ENCODE measurements around the gene NCOR1.
"Not testable (repeated sequence)": the region's sequence is repeated elsewhere in the genome, so short reads cannot be mapped to it uniquely, and the experiment has no call there.

Gene NCOR1

GRCh38 chr17:16141685-16142084 lies 73.6 kb downstream of the NCOR1 start:
- Histone ChIP-seq H3K9ac (ENCODE audit: low read depth, low read length) (no peak overlapping the region), H3K36me3 (ENCODE audit: insufficient read depth, low read length) (peaks cover 49% of the 10 kb centered on the region), H3K27me3 (ENCODE audit: control insufficient read depth, insufficient read depth, low read length) (no peaks in the 10 kb centered on the region), H3K4me1 (ENCODE audit: control insufficient read depth, insufficient read depth, low read length) (no peaks in the 10 kb centered on the region), H3K4me3 (ENCODE audit: low read length) (no peak overlapping the region), H3K9me3 (replicated peaks; ENCODE audit: low read length) (no peaks in the 10 kb centered on the region), H3K4me2 (ENCODE audit: low read length) (no peak overlapping the region)

GRCh38 chr17:16140854-16141253 lies 74.5 kb downstream of the NCOR1 start:
- H3K4me2 ChIP-seq (ENCODE audit: low read length): no peak overlapping the region
- no peaks in the 10 kb centered on the region for H3K4me1 ChIP-seq (ENCODE audit: control insufficient read depth, insufficient read depth, low read length)
- no peaks in the 10 kb centered on the region for H3K27me3 ChIP-seq (ENCODE audit: control insufficient read depth, insufficient read depth, low read length)
- H3K4me3 ChIP-seq (ENCODE audit: low read length): no peak overlapping the region
- no peak overlapping the region for H3K9ac ChIP-seq (ENCODE audit: low read depth, low read length)
- no peaks in the 10 kb centered on the region for H3K9me3 ChIP-seq (replicated peaks; ENCODE audit: low read length)
- peaks cover 50% of the 10 kb centered on the region for H3K36me3 ChIP-seq (ENCODE audit: insufficient read depth, low read length)

DNA sequence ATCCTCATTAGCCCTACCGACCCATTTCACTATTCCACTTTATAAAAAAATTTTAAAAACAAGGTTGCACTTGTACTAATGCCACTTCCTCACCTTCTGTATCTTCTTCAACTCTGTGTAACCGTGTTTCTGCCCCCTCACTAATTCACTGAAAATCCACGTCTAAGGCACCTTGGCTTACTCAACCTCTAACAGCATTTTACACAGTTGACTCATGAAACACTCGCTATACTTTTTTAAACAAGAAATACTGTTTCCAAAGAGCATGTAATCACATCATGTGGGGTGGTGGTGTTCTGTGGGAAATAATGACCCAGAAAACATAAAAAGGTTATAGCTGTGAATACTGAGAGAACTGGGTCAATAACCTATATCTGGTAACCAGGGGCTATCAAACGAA lies 79.9 kb downstream of the NCOR1 start:
- Histone ChIP-seq H3K9ac (ENCODE audit: low read depth, low read length) (no peak overlapping the region), H3K36me3 (ENCODE audit: insufficient read depth, low read length) (peaks cover 48% of the 10 kb centered on the region), H3K9me3 (replicated peaks; ENCODE audit: low read length) (no peaks in the 10 kb centered on the region), H3K4me2 (ENCODE audit: low read length) (no peak overlapping the region), H3K4me3 (ENCODE audit: low read length) (no peak overlapping the region), H3K27me3 (ENCODE audit: control insufficient read depth, insufficient read depth, low read length) (no peaks in the 10 kb centered on the region), H3K4me1 (ENCODE audit: control insufficient read depth, insufficient read depth, low read length) (peaks cover 3% of the 10 kb centered on the region)

DNA sequence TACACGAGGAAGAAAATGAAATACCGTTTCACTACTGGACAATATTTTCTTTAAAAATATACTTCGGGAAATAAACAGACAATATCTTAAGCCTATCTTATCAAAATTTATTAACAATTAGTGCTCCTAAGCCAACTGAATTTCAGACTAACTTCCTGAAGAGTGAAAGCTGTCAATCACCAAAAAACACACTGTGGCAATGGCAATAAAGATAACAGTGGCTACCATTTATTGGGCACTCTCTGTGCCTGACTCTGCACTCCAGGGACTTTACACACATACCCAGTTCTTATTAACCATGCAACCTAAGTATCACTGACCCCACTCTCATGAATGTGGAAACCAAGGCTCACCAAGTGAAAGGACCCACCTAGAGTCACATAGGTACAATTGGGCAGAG lies 83.7 kb downstream of the NCOR1 start:
- no peaks in the 10 kb centered on the region for H3K27me3 ChIP-seq (ENCODE audit: control insufficient read depth, insufficient read depth, low read length)
- H3K36me3 ChIP-seq (ENCODE audit: insufficient read depth, low read length): peaks cover 44% of the 10 kb centered on the region
- no peak overlapping the region for H3K4me3 ChIP-seq (ENCODE audit: low read length)

GRCh38 chr17:16129441-16130205 lies 85.7 kb downstream of the NCOR1 start:
- Histone ChIP-seq H3K9ac (ENCODE audit: low read depth, low read length) (no peak overlapping the region), H3K27me3 (ENCODE audit: control insufficient read depth, insufficient read depth, low read length) (no peaks in the 10 kb centered on the region), H3K4me1 (ENCODE audit: control insufficient read depth, insufficient read depth, low read length) (peaks cover 3% of the 10 kb centered on the region), H3K36me3 (ENCODE audit: insufficient read depth, low read length) (peaks cover 34% of the 10 kb centered on the region), H3K4me3 (ENCODE audit: low read length) (no peak overlapping the region), H3K4me2 (ENCODE audit: low read length) (no peak overlapping the region), H3K9me3 (replicated peaks; ENCODE audit: low read length) (no peaks in the 10 kb centered on the region)

More for the DNA sequence above, 83.7 kb downstream of the NCOR1 start:
- Histone ChIP-seq H3K4me2 (ENCODE audit: low read length) (no peak overlapping the region), H3K4me1 (ENCODE audit: control insufficient read depth, insufficient read depth, low read length) (peaks cover 3% of the 10 kb centered on the region), H3K9me3 (replicated peaks; ENCODE audit: low read length) (no peaks in the 10 kb centered on the region), H3K9ac (ENCODE audit: low read depth, low read length) (no peak overlapping the region)

DNA sequence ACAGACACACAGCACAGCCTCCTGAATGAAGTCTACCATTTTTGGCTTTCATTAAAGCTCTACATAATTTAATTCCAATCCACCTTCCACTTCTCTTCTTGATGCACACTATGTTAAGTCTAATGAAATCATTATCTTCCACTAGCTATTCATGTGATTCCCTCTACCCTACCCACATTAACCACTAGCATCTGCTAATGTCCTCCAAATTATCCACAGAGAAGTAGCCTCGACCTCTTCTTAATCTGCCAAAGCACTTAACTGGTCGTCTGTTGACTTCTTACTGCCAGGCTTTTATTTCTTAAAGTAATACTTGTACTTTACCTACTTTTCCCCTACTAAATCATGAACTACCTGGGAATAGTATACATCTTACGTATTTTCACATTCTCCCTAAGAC lies 91.8 kb downstream of the NCOR1 start:
- Histone ChIP-seq H3K9me3 (replicated peaks; ENCODE audit: low read length) (no peaks in the 10 kb centered on the region), H3K27me3 (ENCODE audit: control insufficient read depth, insufficient read depth, low read length) (no peaks in the 10 kb centered on the region), H3K36me3 (ENCODE audit: insufficient read depth, low read length) (peaks cover 44% of the 10 kb centered on the region)

DNA sequence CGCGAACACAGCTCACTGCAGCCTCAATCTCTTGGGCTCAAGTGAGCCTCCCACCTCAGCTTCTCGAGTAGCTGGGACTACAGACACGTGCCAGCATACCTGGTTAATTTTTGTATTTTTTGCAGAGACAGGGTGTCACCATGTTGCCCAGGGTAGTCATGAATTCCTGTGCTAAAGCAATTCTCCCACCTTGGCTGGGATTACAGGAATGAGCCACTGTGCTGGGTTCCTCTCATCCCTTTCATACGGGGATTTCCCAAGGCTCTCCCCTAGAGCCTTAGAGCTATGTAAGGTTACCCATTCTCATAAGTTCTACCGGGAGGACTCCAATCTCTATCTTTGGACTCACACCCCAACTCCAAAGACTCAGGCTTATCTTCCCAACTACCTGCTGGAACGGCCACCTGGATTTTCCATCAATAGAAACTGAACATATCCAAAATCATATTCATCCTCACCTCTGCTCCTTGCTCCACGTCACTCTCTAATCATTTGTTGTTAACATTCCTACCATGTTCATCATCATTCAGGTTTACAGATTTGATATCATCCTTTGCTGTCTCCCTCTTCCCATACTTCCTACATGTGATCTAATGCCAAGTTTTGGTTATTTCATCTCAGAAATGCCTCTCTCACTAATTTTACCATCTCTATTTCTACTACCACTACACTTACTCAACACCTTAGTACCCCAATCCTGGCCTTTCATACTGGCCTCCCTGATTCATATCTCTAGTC lies 92.5 kb downstream of the NCOR1 start:
- no peak overlapping the region for H3K9ac ChIP-seq (ENCODE audit: low read depth, low read length)
- peaks cover 44% of the 10 kb centered on the region for H3K36me3 ChIP-seq (ENCODE audit: insufficient read depth, low read length)
- H3K4me1 ChIP-seq (ENCODE audit: control insufficient read depth, insufficient read depth, low read length): no peaks in the 10 kb centered on the region
- no peak overlapping the region for H3K4me3 ChIP-seq (ENCODE audit: low read length)
- H3K27me3 ChIP-seq (ENCODE audit: control insufficient read depth, insufficient read depth, low read length): no peaks in the 10 kb centered on the region
- H3K9me3 ChIP-seq (replicated peaks; ENCODE audit: low read length): no peaks in the 10 kb centered on the region
- no peak overlapping the region for H3K4me2 ChIP-seq (ENCODE audit: low read length)

More for the DNA sequence above, 91.8 kb downstream of the NCOR1 start:
- Histone ChIP-seq H3K4me2 (ENCODE audit: low read length) (no peak overlapping the region), H3K4me1 (ENCODE audit: control insufficient read depth, insufficient read depth, low read length) (no peaks in the 10 kb centered on the region), H3K4me3 (ENCODE audit: low read length) (no peak overlapping the region), H3K9ac (ENCODE audit: low read depth, low read length) (no peak overlapping the region)

DNA sequence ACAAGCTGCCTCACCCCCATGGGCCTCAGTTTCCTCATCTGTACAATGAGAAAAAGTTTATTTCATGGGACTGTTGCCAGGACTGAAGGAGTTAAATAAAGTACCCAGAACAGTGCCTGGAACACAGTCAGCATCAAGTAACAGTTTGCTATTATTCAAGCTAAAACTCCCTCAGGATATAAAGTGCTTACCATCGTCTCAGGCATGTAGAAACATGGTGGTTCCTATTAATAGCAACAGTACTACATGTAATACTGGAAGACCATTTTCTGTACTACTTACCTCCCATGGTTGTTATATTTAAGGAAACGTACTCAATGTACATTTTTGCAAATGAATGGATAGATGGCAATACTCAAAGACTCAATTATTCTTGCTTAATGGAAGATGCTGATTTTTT lies 93.4 kb downstream of the NCOR1 start:
- Histone ChIP-seq H3K36me3 (ENCODE audit: insufficient read depth, low read length) (peaks cover 47% of the 10 kb centered on the region), H3K27me3 (ENCODE audit: control insufficient read depth, insufficient read depth, low read length) (no peaks in the 10 kb centered on the region), H3K4me3 (ENCODE audit: low read length) (no peak overlapping the region), H3K9ac (ENCODE audit: low read depth, low read length) (no peak overlapping the region), H3K4me1 (ENCODE audit: control insufficient read depth, insufficient read depth, low read length) (no peaks in the 10 kb centered on the region), H3K4me2 (ENCODE audit: low read length) (no peak overlapping the region), H3K9me3 (replicated peaks; ENCODE audit: low read length) (no peaks in the 10 kb centered on the region)

DNA sequence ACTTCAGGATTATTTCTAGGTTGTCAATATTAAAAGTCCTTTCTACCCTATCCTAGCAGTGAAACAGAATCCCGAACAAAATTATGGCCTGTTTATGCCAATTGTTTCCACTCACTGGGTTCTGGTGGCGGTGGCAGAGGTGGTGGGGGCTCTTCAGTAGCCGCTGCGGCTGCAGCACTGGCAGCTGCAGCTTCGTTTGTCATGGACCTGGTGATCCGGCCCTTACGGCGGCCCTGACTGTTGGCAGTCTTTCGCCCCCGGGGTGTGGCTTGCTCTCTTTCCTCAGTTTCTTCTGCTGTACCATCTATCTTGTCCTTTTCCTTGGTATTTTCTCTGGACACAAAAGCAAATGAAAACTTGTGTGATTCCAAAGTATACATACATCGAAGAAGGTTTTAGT lies 94.4 kb downstream of the NCOR1 start:
- H3K36me3 ChIP-seq (ENCODE audit: insufficient read depth, low read length): peaks cover 54% of the 10 kb centered on the region
- no peaks in the 10 kb centered on the region for H3K4me1 ChIP-seq (ENCODE audit: control insufficient read depth, insufficient read depth, low read length)
- H3K9ac ChIP-seq (ENCODE audit: low read depth, low read length): no peak overlapping the region

GRCh38 chr17:16117149-16117548 lies 98.2 kb downstream of the NCOR1 start:
- peaks cover 62% of the 10 kb centered on the region for H3K36me3 ChIP-seq (ENCODE audit: insufficient read depth, low read length)
- H3K4me1 ChIP-seq (ENCODE audit: control insufficient read depth, insufficient read depth, low read length): no peaks in the 10 kb centered on the region
- H3K4me3 ChIP-seq (ENCODE audit: low read length): no peak overlapping the region
- H3K9ac ChIP-seq (ENCODE audit: low read depth, low read length): no peak overlapping the region
- H3K4me2 ChIP-seq (ENCODE audit: low read length): no peak overlapping the region
- no peaks in the 10 kb centered on the region for H3K27me3 ChIP-seq (ENCODE audit: control insufficient read depth, insufficient read depth, low read length)
- no peaks in the 10 kb centered on the region for H3K9me3 ChIP-seq (replicated peaks; ENCODE audit: low read length)

More for the DNA sequence above, 94.4 kb downstream of the NCOR1 start:
- Histone ChIP-seq H3K9me3 (replicated peaks; ENCODE audit: low read length) (no peaks in the 10 kb centered on the region), H3K4me2 (ENCODE audit: low read length) (no peak overlapping the region), H3K4me3 (ENCODE audit: low read length) (no peak overlapping the region), H3K27me3 (ENCODE audit: control insufficient read depth, insufficient read depth, low read length) (no peaks in the 10 kb centered on the region)

DNA sequence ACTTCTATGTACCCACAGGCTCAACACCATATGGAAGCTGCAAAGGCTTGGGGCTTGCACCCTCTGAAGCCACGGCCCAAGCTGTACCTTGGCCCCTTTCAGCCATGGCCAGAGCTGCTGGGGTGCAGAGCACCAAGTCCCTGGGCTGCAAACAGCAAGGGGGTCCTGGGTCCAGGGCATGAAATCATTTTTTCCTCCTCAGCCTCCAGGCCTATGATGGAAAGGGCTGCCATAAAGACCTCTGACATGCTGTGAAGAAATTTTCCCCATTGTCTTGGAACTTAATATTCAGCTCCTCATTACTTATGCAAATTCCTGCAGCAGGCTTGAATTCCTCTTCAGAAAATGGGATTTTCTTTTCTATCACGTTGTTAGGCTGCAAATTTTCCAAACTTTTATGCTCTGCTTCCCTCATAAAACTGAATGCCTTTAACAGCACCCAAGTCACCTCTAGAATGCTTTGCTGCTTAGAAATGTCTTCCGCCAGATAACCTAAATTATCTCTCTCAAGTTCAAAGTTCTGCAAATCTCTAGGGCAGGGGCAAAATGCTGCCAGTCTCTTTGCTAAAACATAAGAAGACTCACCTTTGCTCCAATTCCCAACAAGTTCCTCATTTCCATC lies 100.1 kb downstream of the NCOR1 start:
- not testable (repeated sequence) for H3K9me3 ChIP-seq (replicated peaks; ENCODE audit: low read length); H3K9ac ChIP-seq (ENCODE audit: low read depth, low read length); H3K4me1 ChIP-seq (ENCODE audit: control insufficient read depth, insufficient read depth, low read length); H3K4me3 ChIP-seq (ENCODE audit: low read length); H3K27me3 ChIP-seq (ENCODE audit: control insufficient read depth, insufficient read depth, low read length); H3K4me2 ChIP-seq (ENCODE audit: low read length)
- peaks cover 54% of the 10 kb centered on the region for H3K36me3 ChIP-seq (ENCODE audit: insufficient read depth, low read length)
